ENCODE data around the gene FHL2. TPM values are rescaled to one million over a fixed set of nuclear protein-coding genes. Genes with fewer than 3 reads are reported as not detected.
A peak's percentile ranks its signal among the peaks of the same experiment; 100 is the strongest.

FHL2 gene
- total and polyA plus RNA-seq, 9 of the 15 experiments (the other 6 are each of a cell fraction or from before 2014, with no cell fraction given), result 7.5 to 33.1 (median 23.9) TPM

DNA sequence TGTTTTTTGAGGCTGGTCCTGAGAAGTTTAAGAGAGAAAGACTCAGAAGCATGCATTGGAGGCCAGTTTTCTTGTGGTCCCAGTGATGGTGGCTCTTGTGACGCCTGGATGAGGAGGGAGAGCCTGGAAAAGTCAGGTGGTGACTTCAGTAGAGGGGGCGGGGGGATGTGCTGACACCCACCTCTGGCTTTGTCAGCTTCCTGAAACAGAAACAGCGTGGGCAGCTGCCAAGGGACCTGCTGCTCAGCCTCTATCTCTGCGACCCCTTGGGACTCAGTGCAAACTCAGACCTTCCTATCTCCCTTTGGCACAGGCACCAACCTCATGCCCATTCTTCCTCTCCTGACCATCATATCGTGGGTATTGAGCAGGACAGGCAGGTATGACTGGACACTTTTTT is 75.7 kb downstream of the FHL2 start (continued):
- no peak for TF ChIP-seq CUX1 (CRISPR knock-in tag; IDR thresholded peaks at IDR 0.05)
- TF ChIP-seq ZNF354B (CRISPR knock-in tag; IDR thresholded peaks at IDR 0.05), result no peak

GRCh38 chr2:105321875-105322646 is 76.8 kb downstream of the FHL2 start:
- Histone ChIP-seq H3K27me3 (ENCODE audit: control insufficient read depth in 2 of 2, insufficient read depth in 2 of 2, low read length in 2 of 2) (no peaks in the 10 kb centered on the region), H2AFZ (ENCODE audit: low read depth, low read length) (no peak overlapping the region), H3K9me1 (ENCODE audit: control insufficient read depth, insufficient read depth, low read length) (peaks cover 3% of the 10 kb centered on the region), H3K36me3 (ENCODE audit: control insufficient read depth, insufficient read depth, low read length) (peaks cover 26% of the 10 kb centered on the region; the same call in 2 of the 3 replicates), H3K9ac (ENCODE audit: insufficient read depth in 1 of 2, low read depth in 2 of 2, low read length in 2 of 2) (no peak overlapping the region), H3K9me3 (replicated peaks; ENCODE audit: control insufficient read depth, insufficient read depth, low read depth, low read length) (no peaks in the 10 kb centered on the region), H3K27ac (ENCODE audit: extremely low read depth, low read depth, low read length) (no peak overlapping the region), H3K4me1 (replicated peaks in 1 of 2; ENCODE audit: control insufficient read depth in 2 of 2, insufficient read depth in 2 of 2, low read length in 2 of 2) (peaks cover 0 to 15% of the 10 kb centered on the region in 2 experiments; a peak in 3 of 5 replicates), H3K4me2 (ENCODE audit: insufficient read depth, low read length) (no peak overlapping the region; the same call in 1 of the 2 replicates), H3K79me2 (ENCODE audit: control insufficient read depth, insufficient read depth, low read length) (peaks cover 83% of the 10 kb centered on the region), H3K4me3 (no peak overlapping the region), H4K20me1 (replicated peaks; ENCODE audit: control insufficient read depth, insufficient read depth, low read length) (0 out of 2 replicates have a peak, but pooled peaks cover 7% of the 10 kb centered on the region)
- ChIA-PET POLR2A (interaction anchor here (0.5 to 1.2 kb wide), 4 partner anchors 8 to 13 kb away, joined by 3 to 7 read pairs (median 4); no protein-coding TSS in a partner anchor), CTCF (ENCODE audit: low intra/inter-chr PET ratio) (no interaction called here)
- intact Hi-C loops (cut with micrococcal nuclease) (no loop called here), in situ Hi-C loops (cut with MboI) (no loop called here)
- FAIRE-seq (no peak), DNase-seq (ENCODE audit: extremely low read depth in 1 of 4, low spot score in 3 of 4) (no peak), ATAC-seq (peak; percentile 13; the same call in 1 of the 3 replicates)
- BruUV-seq (replicated peaks), result no TSS peak
- 64% methylated on average over 3 of the region's 3 CpGs for WGBS (ENCODE audit: insufficient coverage, low coverage, missing lambda C conversion rate)
- TF ChIP-seq, protein P1, sequence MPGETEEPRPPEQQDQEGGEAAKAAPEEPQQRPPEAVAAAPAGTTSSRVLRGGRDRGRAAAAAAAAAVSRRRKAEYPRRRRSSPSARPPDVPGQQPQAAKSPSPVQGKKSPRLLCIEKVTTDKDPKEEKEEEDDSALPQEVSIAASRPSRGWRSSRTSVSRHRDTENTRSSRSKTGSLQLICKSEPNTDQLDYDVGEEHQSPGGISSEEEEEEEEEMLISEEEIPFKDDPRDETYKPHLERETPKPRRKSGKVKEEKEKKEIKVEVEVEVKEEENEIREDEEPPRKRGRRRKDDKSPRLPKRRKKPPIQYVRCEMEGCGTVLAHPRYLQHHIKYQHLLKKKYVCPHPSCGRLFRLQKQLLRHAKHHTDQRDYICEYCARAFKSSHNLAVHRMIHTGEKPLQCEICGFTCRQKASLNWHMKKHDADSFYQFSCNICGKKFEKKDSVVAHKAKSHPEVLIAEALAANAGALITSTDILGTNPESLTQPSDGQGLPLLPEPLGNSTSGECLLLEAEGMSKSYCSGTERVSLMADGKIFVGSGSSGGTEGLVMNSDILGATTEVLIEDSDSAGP (CRISPR knock-in tag; IDR thresholded peaks at IDR 0.05), result no peak
- TF ChIP-seq TCFL5 (CRISPR knock-in tag; conservative IDR thresholded peaks at IDR 0.05), result no peak
- TF ChIP-seq HMBOX1 (IDR thresholded peaks at IDR 0.05), result no peak
- TF ChIP-seq TCF3 (CRISPR knock-in tag; IDR thresholded peaks at IDR 0.05), result 0 out of 2 replicates have a peak, but pooled peaks have one; percentile 51
- no peak for TF ChIP-seq ATF1 (CRISPR knock-in tag; IDR thresholded peaks at IDR 0.05)
- TF ChIP-seq ATF1 (tag; IDR thresholded peaks at IDR 0.05), result no peak
- TF ChIP-seq ZEB2 (IDR thresholded peaks at IDR 0.05), result no peak
- no peak for TF ChIP-seq ZKSCAN3 (CRISPR knock-in tag; IDR thresholded peaks at IDR 0.05)
- no peak for TF ChIP-seq LARP7 (IDR thresholded peaks at IDR 0.05)
- TF ChIP-seq FOXA1 (IDR thresholded peaks at IDR 0.05; ENCODE audit: borderline replicate concordance), result no peak
- TF ChIP-seq GTF2A2 (tag; IDR thresholded peaks at IDR 0.05), result no peak
- peak; percentile 69 for TF ChIP-seq CBFA2T3 (IDR thresholded peaks at IDR 0.05)
- TF ChIP-seq SMARCE1 (IDR thresholded peaks at IDR 0.05), result no peak
